AG08395 (cell line): ENCODE data around the gene RPTOR.
A peak's percentile ranks its signal among the peaks of the same experiment; 100 is the strongest.
"Not testable (repeated sequence)": the region's sequence is repeated elsewhere in the genome, so short reads cannot be mapped to it uniquely, and the experiment has no call there.

Experiments
- DNase-seq: peaks from one replicate; pipeline ENCODE4 v3.0.0; 2012; ENCODE audit warnings: mixed read lengths, low spot score

Gene RPTOR

DNA sequence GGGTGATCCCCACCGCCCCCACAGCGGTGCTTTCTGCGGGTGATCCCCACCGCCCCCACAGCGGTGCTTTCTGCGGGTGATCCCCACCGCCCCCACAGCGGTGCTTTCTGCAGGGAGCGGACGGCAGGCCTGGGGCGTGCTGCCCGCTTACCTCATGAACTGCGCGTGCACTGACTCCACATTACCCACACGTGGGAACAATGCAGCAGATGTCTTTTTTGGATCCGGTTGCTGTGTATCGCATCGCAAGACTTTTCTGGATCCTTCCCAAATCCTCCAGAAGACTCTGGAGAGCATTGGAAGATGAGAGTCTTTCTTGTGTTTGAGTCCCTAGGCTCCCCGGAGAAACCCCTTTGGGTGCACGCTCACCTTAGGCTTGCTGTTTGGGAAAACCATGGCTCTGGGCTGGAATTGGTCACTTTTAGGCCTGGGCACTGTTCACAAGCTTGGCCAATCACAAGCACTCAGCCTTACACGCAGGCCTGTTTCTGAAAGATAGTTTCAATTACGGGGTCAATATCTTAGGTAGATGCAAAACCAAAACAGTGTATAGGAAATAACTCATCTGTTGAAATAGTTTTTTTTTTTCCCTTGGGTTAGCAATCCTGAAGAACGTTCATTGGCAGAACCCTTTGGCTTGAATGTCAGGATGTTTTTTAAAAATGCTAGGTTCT lies 201.8 kb downstream of the RPTOR start:
- no peak for DNase-seq

DNA sequence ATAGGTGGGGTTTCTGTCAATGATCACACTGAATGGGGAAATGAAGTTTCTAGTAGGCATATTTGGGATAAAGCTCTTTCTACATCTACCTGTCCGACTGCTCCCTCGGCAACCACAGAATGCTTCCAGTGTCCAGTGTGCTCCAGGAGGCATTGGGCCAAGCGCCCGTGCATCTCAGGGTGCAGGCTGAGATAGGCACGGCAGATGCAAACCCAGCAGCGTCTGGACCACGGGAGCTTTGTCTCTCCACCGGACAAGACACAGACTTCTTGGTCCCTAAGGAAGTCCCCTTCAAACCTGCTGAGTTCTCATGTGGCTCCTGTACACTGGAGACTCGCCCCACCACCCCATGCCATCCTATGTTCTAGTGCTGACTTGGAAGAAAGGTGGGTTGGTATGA lies 202.8 kb downstream of the RPTOR start:
- no peak for DNase-seq

GRCh38 chr17:80749611-80750010 lies 205.0 kb downstream of the RPTOR start:
- DNase-seq = no peak

- no peak for DNase-seq
These were observed 205.6 kb downstream of the RPTOR start for GRCh38 chr17:80750263-80750662.

DNA sequence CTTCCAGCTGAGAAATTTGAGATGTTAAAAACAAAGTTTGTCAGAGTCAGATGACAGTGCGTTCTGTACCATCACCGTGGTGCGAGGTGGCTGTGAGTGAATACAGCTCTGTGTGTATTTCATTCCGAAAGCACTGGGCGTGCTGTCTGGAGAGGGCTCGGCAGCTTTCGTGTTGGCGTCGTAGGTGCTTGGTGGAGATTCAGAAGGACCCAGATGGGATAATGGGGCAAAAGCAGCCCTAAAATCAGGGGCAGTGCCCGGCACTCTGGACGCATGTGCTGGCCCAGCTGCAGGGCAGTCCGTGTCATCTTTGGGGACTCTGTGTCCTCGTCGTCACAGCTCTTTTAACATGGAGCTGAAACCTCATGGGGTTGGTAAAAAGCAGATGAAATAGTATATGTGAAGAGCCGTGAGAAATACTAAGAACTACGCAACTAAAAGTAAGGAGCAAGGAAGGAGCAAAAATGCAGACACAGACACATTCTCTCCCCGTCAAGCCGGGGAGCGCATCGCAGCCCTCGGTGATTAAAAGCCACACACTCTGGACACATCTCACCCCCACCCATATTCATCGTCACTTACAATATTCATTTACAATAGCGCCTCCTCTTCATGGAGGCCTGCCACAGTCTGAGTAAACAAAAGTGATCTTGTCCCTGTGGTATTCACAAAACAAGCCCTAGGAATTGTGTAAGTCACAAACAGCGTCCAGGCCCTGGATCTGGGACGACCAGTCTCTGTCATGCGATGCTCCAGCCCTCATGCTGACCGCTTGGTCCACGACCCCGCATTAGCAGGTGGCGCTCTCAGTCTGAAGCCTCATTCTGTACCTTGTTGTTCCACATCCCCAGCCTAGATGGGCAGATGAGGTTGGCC lies 206.7 kb downstream of the RPTOR start:
- DNase-seq = peak; percentile 87

DNA sequence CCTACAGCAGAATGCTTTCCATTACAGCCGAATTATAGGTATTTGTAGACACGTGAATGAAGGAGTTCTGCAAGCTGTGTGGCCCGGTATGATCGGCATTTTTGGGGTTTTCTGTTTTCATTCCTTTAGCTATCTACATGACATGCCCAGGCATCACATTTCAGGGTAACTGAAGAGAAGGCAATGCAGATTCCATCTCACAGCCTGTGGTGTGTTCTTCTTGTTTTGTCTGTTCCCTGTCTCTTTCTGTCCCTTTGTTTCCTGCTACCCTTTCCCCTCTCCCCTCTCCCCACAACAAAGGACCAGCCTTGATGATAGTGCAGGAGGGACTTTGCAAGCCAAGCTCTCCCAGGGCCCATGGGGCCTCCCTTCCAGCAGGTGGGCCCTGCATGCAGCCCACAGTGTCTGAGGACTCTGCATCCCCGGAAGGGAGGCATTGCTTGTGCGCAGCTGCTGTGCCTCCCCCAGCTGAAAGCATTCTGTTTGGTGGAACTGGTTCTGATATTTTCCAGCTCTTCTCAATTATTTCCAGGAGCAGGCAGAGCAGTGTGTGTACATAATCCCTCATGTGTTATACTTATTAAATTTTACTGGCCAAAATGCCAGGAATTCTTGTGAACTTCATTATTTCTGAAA lies 207.4 kb downstream of the RPTOR start:
- DNase-seq = peak; percentile 68

DNA sequence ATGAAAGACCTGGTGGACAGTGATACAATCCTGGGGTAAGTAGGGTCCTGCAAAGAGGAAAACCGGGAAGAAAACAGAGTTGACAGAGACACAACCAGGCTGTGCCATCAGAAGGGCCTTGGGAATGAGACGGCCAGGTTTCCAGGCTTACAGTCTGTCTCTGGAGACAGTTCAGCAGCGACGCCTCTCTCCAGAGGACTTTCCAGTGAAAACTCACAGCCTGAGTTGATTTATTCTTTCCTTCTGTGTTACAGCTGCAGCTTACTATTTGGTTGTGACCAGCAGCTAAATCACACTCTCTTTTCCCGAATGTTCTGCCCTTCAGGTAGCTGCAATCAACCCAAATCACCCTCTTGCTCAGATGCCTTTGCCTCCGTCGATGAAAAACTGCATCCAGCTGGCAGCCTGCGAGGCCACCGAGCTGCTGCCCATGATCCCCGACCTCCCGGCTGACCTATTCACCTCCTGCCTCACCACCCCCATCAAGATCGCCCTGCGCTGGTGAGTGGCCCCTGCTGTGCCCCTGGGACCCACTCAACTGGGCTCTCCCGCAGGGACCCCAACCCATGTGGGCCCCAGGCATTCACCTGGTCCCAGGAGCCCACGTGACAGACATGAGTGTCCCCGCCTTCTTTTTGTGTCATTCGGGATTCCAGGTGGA lies 209.2 kb downstream of the RPTOR start:
- DNase-seq = no peak

GRCh38 chr17:80754846-80755245 lies 210.2 kb downstream of the RPTOR start:
- DNase-seq = no peak

DNA sequence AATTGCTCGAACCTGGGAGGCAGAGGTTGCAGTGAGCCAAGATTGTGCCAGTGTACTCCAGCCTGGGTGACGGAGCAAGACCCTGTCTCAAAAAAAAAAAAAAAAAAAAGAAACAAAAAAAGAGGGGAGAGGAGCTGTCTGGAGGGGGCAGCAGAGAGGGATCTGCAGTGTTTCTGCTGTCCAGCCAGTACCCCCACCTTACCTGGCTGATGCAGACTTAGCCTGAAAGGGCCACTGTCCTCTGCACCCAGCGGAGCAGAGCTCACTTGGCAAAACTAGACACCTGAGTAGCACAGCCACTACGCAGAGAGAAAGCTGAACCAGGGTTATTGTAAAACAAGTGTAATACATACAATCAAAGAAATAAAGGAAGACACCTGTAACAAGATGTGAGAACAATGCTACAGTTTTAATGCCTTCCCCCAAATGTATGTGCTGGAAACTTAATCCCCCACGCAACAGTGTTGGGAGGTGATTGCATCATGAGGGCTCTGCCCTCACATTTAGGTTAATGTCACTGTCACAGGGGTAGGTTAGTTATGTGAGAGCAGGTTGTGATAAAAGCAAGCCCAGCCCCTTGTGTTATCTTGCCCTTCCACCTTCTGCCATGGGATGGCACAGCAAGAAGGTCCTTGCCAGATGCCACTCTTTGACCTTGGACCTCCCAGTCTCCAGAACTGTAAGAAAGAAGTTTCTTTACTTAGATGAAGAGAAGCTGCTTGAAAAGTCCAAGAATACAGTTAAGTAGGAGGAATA lies 211.2 kb downstream of the RPTOR start:
- DNase-seq = no peak

DNA sequence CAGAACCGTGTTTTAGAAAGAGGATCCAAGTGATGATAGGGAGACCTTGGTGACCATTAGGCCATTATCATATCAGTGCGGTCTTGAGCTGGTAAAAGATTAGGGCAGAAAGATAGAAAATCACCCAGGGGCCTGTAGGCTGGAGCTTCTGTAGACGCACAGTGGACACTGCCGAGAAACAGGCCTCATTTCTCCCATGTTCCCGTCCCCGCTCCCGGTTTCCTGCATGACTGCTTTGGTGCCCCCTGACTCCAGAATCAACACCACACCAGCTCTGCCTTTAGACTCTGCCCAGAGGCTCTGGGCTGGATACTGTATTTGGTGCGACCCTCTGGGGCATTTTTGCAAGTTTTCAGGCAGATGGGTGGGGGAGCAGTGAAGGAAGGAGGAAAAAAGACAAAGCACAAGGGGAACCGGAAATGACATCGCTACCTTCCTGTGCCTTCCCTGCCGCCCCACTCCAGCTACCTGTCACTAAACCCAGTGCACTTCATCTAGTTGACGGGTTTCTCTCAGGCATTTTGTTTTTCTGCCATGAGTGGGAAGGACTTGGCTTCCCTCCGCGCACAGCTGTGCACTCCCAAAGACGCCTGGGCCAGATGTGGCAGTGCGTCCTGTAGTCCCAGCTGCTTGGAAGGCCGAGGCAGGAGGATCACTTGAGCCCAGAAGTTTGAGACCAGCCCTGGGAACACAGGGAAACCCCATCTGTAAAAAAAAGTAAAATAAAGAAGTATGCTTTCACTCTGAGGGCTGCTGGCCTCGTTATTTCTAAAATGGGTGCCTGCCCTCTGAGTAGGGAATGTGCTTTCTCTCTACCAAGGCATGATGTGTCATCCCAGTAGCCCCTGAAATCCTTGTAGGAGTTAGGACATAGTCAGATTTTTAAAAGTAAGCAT lies 214.1 kb downstream of the RPTOR start:
- peak; percentile 32 for DNase-seq

DNA sequence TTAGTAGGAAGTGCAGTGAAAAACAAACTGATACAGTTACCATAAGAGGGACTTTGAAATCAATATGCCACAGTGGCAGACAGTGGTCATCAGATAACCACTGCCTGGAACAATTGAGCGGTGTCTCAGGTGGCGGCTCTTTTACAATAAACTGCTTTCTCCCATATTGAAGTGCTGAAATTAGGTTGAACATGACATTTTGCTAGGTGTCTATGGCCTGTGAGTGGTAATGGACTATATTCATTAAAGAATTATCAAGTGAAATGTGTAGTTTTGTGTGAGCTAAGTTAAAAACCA lies 214.7 kb downstream of the RPTOR start:
- DNase-seq = no peak

- DNase-seq = no peak
These were observed 215.9 kb downstream of the RPTOR start for GRCh38 chr17:80760511-80760911.

DNA sequence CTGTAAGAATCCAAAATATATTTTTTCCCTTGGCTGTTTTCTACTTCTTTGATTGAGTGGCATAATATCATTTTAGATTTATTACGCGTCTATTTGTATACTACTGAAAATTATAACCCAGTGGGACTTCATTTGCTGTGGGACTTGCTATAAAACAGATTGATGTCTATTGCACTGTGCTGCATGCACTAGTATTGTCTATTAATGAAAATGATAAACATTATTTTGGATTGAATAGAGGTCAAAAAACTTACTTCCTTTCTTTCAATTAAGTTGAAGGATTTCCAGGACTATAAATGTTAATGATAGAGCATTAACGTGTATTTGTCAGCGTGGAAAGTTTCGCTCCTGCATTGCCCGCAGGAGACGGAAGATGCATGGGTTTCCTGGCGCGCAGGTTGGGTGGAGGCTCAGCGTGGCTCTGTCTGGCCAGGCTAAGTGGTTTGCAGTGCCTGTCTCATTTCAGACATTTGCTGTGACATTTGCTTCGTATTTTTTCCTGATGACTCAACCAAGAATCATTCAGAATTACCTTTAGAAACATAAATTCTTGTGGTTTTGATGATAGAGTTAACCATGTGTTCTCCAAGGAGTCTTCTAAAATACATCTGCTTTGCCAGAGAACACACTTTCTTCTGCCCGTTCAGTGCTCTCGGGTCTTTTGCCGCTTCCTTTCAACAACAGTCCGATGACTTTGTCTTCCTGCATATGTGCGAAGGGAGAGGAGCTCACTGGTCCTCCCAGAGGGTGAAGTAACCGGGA lies 216.7 kb downstream of the RPTOR start:
- DNase-seq = peak; percentile 71

DNA sequence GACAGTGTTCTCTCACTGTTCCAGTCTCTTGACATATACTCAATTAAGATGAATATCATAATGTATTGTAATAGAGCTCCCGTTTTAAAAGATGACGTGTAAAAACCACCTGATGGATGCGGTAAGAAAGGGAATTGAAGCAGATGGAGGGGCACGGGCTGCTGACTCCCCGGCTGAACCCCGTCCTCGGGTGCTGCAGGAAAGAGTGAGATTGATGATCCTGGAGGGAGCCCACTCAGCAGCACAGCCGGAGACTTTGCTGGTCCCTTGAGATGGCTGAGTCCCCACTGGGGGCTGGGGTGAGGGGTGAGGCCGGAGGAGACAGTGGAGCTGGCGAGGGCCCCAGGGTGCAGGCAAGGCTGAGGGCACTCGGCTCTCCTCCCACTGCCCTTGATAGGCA lies 217.4 kb downstream of the RPTOR start:
- no peak for DNase-seq

DNA sequence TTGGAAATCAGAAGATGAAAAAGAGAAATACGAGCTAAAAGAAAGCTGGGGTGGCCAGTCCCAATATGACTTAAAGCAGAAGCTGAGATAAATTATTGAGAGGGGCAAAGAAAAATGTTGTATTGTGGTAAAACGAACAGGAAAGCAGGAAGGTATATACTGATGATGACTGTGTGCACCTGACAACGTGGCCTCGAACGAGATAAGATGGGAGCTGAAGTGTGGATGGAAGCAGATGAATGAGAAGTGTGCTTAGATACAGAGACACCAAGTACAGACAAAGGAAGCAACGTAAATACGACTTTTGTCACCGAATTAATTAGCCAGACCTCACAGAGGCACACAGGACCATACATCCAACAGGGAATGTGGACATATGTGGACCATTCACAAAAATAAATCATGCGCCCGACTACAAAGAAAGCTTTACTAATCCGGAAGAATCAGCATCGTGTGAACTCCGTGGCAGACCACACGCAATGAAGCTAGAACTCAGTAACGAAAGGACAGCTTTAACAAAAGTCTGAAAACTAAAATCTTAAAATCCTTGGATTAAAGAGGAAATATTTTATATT lies 218.7 kb downstream of the RPTOR start:
- no peak for DNase-seq

- DNase-seq = not testable (repeated sequence)
These were observed 220.0 kb downstream of the RPTOR start for GRCh38 chr17:80764627-80765145.

- no peak for DNase-seq
These were observed 220.8 kb downstream of the RPTOR start for GRCh38 chr17:80765241-80765961.

- no peak for DNase-seq
These were observed 221.7 kb downstream of the RPTOR start for GRCh38 chr17:80766290-80766855.
